A549 (cell line): ENCODE measurements around the gene C1S. TPM values are rescaled to one million over a fixed set of nuclear protein-coding genes. Genes with fewer than 3 reads are reported as not detected.

ENCODE experiments used
- polyA plus RNA-seq, 4 experiments: library from polyadenylated mRNA; depleted of rRNA in 3 of 4; stranded (reverse); fragments of >200 nt; fragmentation: RNase III in 1 of 4; extraction: RNeasy Plus Mini Kit Qiagen cat#74134 plus additional on column Dnase treatment in 1 of 4; gene quantifications; 2 replicates in 3 of 4; 3 replicates in 1 of 4; pipeline ENCODE4 v1.2.3, GENCODE V29; 2011 to 2017
- small RNA-seq, 6 experiments: library from RNA; depleted of rRNA; stranded (forward); fragments of <200 nt; gene quantifications; one replicate each; pipeline ENCODE3, GENCODE V24; 2012

Gene C1S
- polyA plus RNA-seq, 2 of the 4 experiments (the other 2 are of a cell fraction) = 65.5 to 107 TPM

Small RNA genes within 50 kb of the gene (small RNA-seq; reads per million reads assigned to genes)
- 0 reads per million in 6 experiments for gene AC006512.1
- gene RNU6-485P = 0 reads per million in 6 experiments

Other genes starting within 250 kb of the C1S start
- gene GPR162, start 238.9 kb upstream of the C1S start, polyA plus RNA-seq (2011; rRNA removed) = 1.8 TPM in 2 replicates
- 1.7 to 2.4 TPM (median 1.7 TPM) in 3 replicates for gene GPR162, start 238.9 kb upstream of the C1S start, polyA plus RNA-seq (2017; fragmentation: RNase III; extraction: RNeasy Plus Mini Kit Qiagen cat#74134 plus additional on column Dnase treatment)
- gene P3H3, start 232.3 kb upstream of the C1S start, polyA plus RNA-seq (2011; rRNA removed) = 8.1 and 8.6 TPM in 2 replicates
- 17.7 to 23.2 TPM (median 21.9 TPM) in 3 replicates for gene P3H3, start 232.3 kb upstream of the C1S start, polyA plus RNA-seq (2017; fragmentation: RNase III; extraction: RNeasy Plus Mini Kit Qiagen cat#74134 plus additional on column Dnase treatment)
- gene GNB3, start 219.8 kb upstream of the C1S start, polyA plus RNA-seq (2011; rRNA removed) = 0.94 and 1.1 TPM in 2 replicates
- gene GNB3, start 219.8 kb upstream of the C1S start, polyA plus RNA-seq (2017; fragmentation: RNase III; extraction: RNeasy Plus Mini Kit Qiagen cat#74134 plus additional on column Dnase treatment) = 2.3 to 3.7 TPM (median 2.7 TPM) in 3 replicates
- gene CDCA3, start 209.4 kb upstream of the C1S start, polyA plus RNA-seq (2011; rRNA removed) = 51.5 and 57.5 TPM in 2 replicates
- gene CDCA3, start 209.4 kb upstream of the C1S start, polyA plus RNA-seq (2017; fragmentation: RNase III; extraction: RNeasy Plus Mini Kit Qiagen cat#74134 plus additional on column Dnase treatment) = 79.6 to 92.0 TPM (median 80.2 TPM) in 3 replicates
- 58.6 and 64.5 TPM in 2 replicates for gene USP5, start 208.6 kb upstream of the C1S start, polyA plus RNA-seq (2011; rRNA removed)
- gene USP5, start 208.6 kb upstream of the C1S start, polyA plus RNA-seq (2017; fragmentation: RNase III; extraction: RNeasy Plus Mini Kit Qiagen cat#74134 plus additional on column Dnase treatment) = 75.3 to 78.2 TPM (median 76.9 TPM) in 3 replicates
- gene TPI1, start 193.2 kb upstream of the C1S start, polyA plus RNA-seq (2011; rRNA removed) = 1,913 and 2,511 TPM in 2 replicates
- 1,221 to 1,293 TPM (median 1,253 TPM) in 3 replicates for gene TPI1, start 193.2 kb upstream of the C1S start, polyA plus RNA-seq (2017; fragmentation: RNase III; extraction: RNeasy Plus Mini Kit Qiagen cat#74134 plus additional on column Dnase treatment)
- 15.3 and 16.8 TPM in 2 replicates for gene SPSB2, start 187.4 kb upstream of the C1S start, polyA plus RNA-seq (2011; rRNA removed)
- 20.8 to 22.1 TPM (median 21.8 TPM) in 3 replicates for gene SPSB2, start 187.4 kb upstream of the C1S start, polyA plus RNA-seq (2017; fragmentation: RNase III; extraction: RNeasy Plus Mini Kit Qiagen cat#74134 plus additional on column Dnase treatment)
- 33.3 and 40.4 TPM in 2 replicates for gene LRRC23, start 155.9 kb upstream of the C1S start, polyA plus RNA-seq (2011; rRNA removed)
- gene LRRC23, start 155.9 kb upstream of the C1S start, polyA plus RNA-seq (2017; fragmentation: RNase III; extraction: RNeasy Plus Mini Kit Qiagen cat#74134 plus additional on column Dnase treatment) = 17.2 to 19.1 TPM (median 19.1 TPM) in 3 replicates
- gene ENO2, start 146.1 kb upstream of the C1S start, polyA plus RNA-seq (2011; rRNA removed) = 26.2 and 45.1 TPM in 2 replicates
- 31.0 to 38.6 TPM (median 31.6 TPM) in 3 replicates for gene ENO2, start 146.1 kb upstream of the C1S start, polyA plus RNA-seq (2017; fragmentation: RNase III; extraction: RNeasy Plus Mini Kit Qiagen cat#74134 plus additional on column Dnase treatment)
- 11.3 and 23.1 TPM in 2 replicates for gene ATN1, start 132.8 kb upstream of the C1S start, polyA plus RNA-seq (2011; rRNA removed)
- 40.3 to 51.6 TPM (median 51.2 TPM) in 3 replicates for gene ATN1, start 132.8 kb upstream of the C1S start, polyA plus RNA-seq (2017; fragmentation: RNase III; extraction: RNeasy Plus Mini Kit Qiagen cat#74134 plus additional on column Dnase treatment)
- gene RNU7-1, start 116.9 kb upstream of the C1S start, polyA plus RNA-seq (2011; rRNA removed) = not detected in 2 replicates
- not detected in 3 replicates for gene RNU7-1, start 116.9 kb upstream of the C1S start, polyA plus RNA-seq (2017; fragmentation: RNase III; extraction: RNeasy Plus Mini Kit Qiagen cat#74134 plus additional on column Dnase treatment)
- 466 and 493 TPM in 2 replicates for gene C12orf57, start 116.7 kb upstream of the C1S start, polyA plus RNA-seq (2011; rRNA removed)
- gene C12orf57, start 116.7 kb upstream of the C1S start, polyA plus RNA-seq (2017; fragmentation: RNase III; extraction: RNeasy Plus Mini Kit Qiagen cat#74134 plus additional on column Dnase treatment) = 224 to 273 TPM (median 261 TPM) in 3 replicates
- 18.9 and 29.0 TPM in 2 replicates for gene PTPN6, start 109.4 kb upstream of the C1S start, polyA plus RNA-seq (2011; rRNA removed)
- 14.2 to 17.1 TPM (median 15.1 TPM) in 3 replicates for gene PTPN6, start 109.4 kb upstream of the C1S start, polyA plus RNA-seq (2017; fragmentation: RNase III; extraction: RNeasy Plus Mini Kit Qiagen cat#74134 plus additional on column Dnase treatment)
- 296 and 297 TPM in 2 replicates for gene PHB2, start 90.1 kb upstream of the C1S start, polyA plus RNA-seq (2011; rRNA removed)
- gene PHB2, start 90.1 kb upstream of the C1S start, polyA plus RNA-seq (2017; fragmentation: RNase III; extraction: RNeasy Plus Mini Kit Qiagen cat#74134 plus additional on column Dnase treatment) = 292 to 313 TPM (median 293 TPM) in 3 replicates
- gene EMG1, start 89.8 kb upstream of the C1S start, polyA plus RNA-seq (2011; rRNA removed) = 92.0 and 96.7 TPM in 2 replicates
- 65.7 to 78.2 TPM (median 67.9 TPM) in 3 replicates for gene EMG1, start 89.8 kb upstream of the C1S start, polyA plus RNA-seq (2017; fragmentation: RNase III; extraction: RNeasy Plus Mini Kit Qiagen cat#74134 plus additional on column Dnase treatment)
- 52.0 and 53.4 TPM in 2 replicates for gene LPCAT3, start 42.2 kb upstream of the C1S start, polyA plus RNA-seq (2011; rRNA removed)
- 27.4 to 43.0 TPM (median 42.8 TPM) in 3 replicates for gene LPCAT3, start 42.2 kb upstream of the C1S start, polyA plus RNA-seq (2017; fragmentation: RNase III; extraction: RNeasy Plus Mini Kit Qiagen cat#74134 plus additional on column Dnase treatment)
- 36.0 and 57.8 TPM in 2 replicates for gene C1R, start 31.7 kb downstream of the C1S start, polyA plus RNA-seq (2011; rRNA removed)
- 24.8 to 40.4 TPM (median 31.4 TPM) in 3 replicates for gene C1R, start 31.7 kb downstream of the C1S start, polyA plus RNA-seq (2017; fragmentation: RNase III; extraction: RNeasy Plus Mini Kit Qiagen cat#74134 plus additional on column Dnase treatment)
- gene C1RL, start 48.5 kb downstream of the C1S start, polyA plus RNA-seq (2011; rRNA removed) = 30.4 and 32.4 TPM in 2 replicates
- 20.8 to 28.3 TPM (median 25.2 TPM) in 3 replicates for gene C1RL, start 48.5 kb downstream of the C1S start, polyA plus RNA-seq (2017; fragmentation: RNase III; extraction: RNeasy Plus Mini Kit Qiagen cat#74134 plus additional on column Dnase treatment)
- gene RBP5, start 68.2 kb downstream of the C1S start, polyA plus RNA-seq (2011; rRNA removed) = not detected in 2 replicates
- gene RBP5, start 68.2 kb downstream of the C1S start, polyA plus RNA-seq (2017; fragmentation: RNase III; extraction: RNeasy Plus Mini Kit Qiagen cat#74134 plus additional on column Dnase treatment) = 0.09 to 0.44 TPM (median 0.25 TPM) in 3 replicates
- 24.9 and 32.7 TPM in 2 replicates for gene CLSTN3, start 69.7 kb downstream of the C1S start, polyA plus RNA-seq (2011; rRNA removed)
- gene CLSTN3, start 69.7 kb downstream of the C1S start, polyA plus RNA-seq (2017; fragmentation: RNase III; extraction: RNeasy Plus Mini Kit Qiagen cat#74134 plus additional on column Dnase treatment) = 17.4 to 22.5 TPM (median 19.3 TPM) in 3 replicates
- gene PEX5, start 129.0 kb downstream of the C1S start, polyA plus RNA-seq (2011; rRNA removed) = 21.5 and 27.3 TPM in 2 replicates
- gene PEX5, start 129.0 kb downstream of the C1S start, polyA plus RNA-seq (2017; fragmentation: RNase III; extraction: RNeasy Plus Mini Kit Qiagen cat#74134 plus additional on column Dnase treatment) = 27.1 to 33.1 TPM (median 31.5 TPM) in 3 replicates
- not detected in 2 replicates for gene ACSM4, start 243.4 kb downstream of the C1S start, polyA plus RNA-seq (2011; rRNA removed)
- not detected in 3 replicates for gene ACSM4, start 243.4 kb downstream of the C1S start, polyA plus RNA-seq (2017; fragmentation: RNase III; extraction: RNeasy Plus Mini Kit Qiagen cat#74134 plus additional on column Dnase treatment)